Ishikawa (cell line): Measurements from ENCODE around the gene OCSTAMP.

Source experiments
- CEBPB ChIP-seq: IDR thresholded peaks from 2 replicates; pipeline ENCODE4 v1.6.1; 2012
- CREB1 ChIP-seq: IDR thresholded peaks from 2 replicates; pipeline ENCODE4 v1.6.1; 2012; ENCODE audit warnings: low read depth
- EGR1 ChIP-seq: IDR thresholded peaks from 2 replicates; pipeline ENCODE4 v1.6.1; 2012
- EP300 ChIP-seq: IDR thresholded peaks from 2 replicates; pipeline ENCODE4 v1.6.1; 2012; ENCODE audit warnings: borderline replicate concordance
- FOXM1 ChIP-seq: IDR thresholded peaks from 2 replicates; pipeline ENCODE4 v1.6.1; 2012; ENCODE audit warnings: low read depth, borderline replicate concordance
- NFIC ChIP-seq: IDR thresholded peaks from 2 replicates; pipeline ENCODE4 v1.6.1; 2012
- RAD21 ChIP-seq: IDR thresholded peaks from 2 replicates; pipeline ENCODE4 v1.6.1; 2012; ENCODE audit warnings: low read depth
- TAF1 ChIP-seq: IDR thresholded peaks from 2 replicates; pipeline ENCODE4 v1.6.1; 2012; ENCODE audit warnings: low read depth, mild to moderate bottlenecking
- TCF12 ChIP-seq: IDR thresholded peaks from 2 replicates; pipeline ENCODE4 v1.6.1; 2012; ENCODE audit warnings: low read depth
- TEAD4 ChIP-seq: IDR thresholded peaks from 2 replicates; pipeline ENCODE4 v1.6.1; 2012
- YY1 ChIP-seq: IDR thresholded peaks from 2 replicates; pipeline ENCODE4 v1.6.1; 2012; ENCODE audit warnings: low read depth
- ZBTB7A ChIP-seq: IDR thresholded peaks from 2 replicates; pipeline ENCODE4 v1.6.1; 2012; ENCODE audit warnings: low read depth
- TF ChIP-seq, protein P1 (sequence below): IDR thresholded peaks from 2 replicates; pipeline ENCODE4 v1.6.1; 2012
- TF ChIP-seq, protein P2 (sequence below): IDR thresholded peaks from 2 replicates; pipeline ENCODE4 v1.6.1; 2012; ENCODE audit warnings: low read depth, mild to moderate bottlenecking
- TF ChIP-seq, protein P3 (sequence below): IDR thresholded peaks from 2 replicates; pipeline ENCODE4 v1.6.1; 2012

The OCSTAMP gene

DNA sequence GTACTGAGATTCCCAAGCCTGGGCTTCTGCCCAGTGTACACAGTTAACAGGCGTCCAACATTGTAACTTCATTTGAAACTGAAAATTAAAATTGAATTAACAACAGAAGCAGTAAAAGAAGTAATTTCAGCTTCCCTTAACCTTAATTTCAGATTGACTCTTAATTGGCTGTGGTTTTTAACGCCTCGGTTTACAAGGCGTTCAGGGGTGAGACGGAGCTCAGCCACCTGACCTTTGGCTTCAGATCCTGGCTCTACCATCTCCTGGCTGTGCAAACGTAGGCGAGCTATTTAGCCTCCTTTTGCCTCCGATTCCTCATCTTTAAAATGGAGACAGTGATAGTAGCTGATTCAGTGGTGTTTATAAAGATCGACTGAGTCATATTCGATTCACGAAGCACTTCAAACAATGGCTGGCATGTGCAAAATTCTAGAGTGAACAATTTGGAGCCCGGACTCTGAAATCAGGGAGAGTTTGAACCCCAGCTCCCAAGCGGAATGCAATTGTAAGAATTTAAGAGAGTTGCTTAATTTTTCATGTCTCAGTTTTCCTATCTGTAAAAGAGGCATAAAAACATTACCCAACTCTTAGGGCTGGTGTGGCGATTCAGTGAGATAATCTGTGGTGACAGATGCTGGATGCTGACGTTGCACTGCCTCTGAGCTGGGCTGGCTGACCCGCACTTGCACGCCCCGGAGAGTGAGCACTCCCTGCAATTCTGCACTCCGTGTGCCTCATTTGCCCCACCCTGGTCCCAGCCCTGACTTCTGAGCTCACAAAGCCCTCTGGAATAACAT, 23.5 kb upstream of the OCSTAMP start:
- TF ChIP-seq, protein P1, sequence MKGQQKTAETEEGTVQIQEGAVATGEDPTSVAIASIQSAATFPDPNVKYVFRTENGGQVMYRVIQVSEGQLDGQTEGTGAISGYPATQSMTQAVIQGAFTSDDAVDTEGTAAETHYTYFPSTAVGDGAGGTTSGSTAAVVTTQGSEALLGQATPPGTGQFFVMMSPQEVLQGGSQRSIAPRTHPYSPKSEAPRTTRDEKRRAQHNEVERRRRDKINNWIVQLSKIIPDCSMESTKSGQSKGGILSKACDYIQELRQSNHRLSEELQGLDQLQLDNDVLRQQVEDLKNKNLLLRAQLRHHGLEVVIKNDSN = no peak
- no peak for TF ChIP-seq CEBPB
- no peak for TF ChIP-seq TEAD4

DNA sequence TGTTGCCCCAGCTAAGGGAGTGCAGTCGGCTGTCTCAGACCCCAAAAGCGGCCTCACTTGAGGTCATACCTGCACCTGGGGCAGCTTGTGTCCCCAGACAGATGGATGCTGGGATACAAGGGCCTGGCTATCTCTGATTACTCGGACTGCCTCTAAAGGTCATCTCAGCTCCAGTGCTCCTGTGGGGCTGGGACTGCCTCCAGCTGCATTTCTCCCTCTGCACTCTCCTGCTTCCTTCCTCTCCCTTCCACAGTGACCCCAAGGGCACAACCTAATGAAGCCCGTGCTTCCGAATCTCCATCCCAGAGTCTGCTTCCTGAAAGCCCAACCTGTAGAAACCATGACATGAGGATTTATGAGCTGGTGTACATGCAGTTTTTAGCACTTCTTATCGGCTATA, 22.8 kb upstream of the OCSTAMP start:
- TF ChIP-seq, protein P2, sequence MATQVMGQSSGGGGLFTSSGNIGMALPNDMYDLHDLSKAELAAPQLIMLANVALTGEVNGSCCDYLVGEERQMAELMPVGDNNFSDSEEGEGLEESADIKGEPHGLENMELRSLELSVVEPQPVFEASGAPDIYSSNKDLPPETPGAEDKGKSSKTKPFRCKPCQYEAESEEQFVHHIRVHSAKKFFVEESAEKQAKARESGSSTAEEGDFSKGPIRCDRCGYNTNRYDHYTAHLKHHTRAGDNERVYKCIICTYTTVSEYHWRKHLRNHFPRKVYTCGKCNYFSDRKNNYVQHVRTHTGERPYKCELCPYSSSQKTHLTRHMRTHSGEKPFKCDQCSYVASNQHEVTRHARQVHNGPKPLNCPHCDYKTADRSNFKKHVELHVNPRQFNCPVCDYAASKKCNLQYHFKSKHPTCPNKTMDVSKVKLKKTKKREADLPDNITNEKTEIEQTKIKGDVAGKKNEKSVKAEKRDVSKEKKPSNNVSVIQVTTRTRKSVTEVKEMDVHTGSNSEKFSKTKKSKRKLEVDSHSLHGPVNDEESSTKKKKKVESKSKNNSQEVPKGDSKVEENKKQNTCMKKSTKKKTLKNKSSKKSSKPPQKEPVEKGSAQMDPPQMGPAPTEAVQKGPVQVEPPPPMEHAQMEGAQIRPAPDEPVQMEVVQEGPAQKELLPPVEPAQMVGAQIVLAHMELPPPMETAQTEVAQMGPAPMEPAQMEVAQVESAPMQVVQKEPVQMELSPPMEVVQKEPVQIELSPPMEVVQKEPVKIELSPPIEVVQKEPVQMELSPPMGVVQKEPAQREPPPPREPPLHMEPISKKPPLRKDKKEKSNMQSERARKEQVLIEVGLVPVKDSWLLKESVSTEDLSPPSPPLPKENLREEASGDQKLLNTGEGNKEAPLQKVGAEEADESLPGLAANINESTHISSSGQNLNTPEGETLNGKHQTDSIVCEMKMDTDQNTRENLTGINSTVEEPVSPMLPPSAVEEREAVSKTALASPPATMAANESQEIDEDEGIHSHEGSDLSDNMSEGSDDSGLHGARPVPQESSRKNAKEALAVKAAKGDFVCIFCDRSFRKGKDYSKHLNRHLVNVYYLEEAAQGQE = no peak
- TF ChIP-seq CEBPB (no peak), TEAD4 (no peak), NFIC (no peak), RAD21 (no peak), TAF1 (no peak), TCF12 (no peak), CREB1 (no peak)
- TF ChIP-seq, protein P3, sequence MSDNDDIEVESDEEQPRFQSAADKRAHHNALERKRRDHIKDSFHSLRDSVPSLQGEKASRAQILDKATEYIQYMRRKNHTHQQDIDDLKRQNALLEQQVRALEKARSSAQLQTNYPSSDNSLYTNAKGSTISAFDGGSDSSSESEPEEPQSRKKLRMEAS = no peak

DNA sequence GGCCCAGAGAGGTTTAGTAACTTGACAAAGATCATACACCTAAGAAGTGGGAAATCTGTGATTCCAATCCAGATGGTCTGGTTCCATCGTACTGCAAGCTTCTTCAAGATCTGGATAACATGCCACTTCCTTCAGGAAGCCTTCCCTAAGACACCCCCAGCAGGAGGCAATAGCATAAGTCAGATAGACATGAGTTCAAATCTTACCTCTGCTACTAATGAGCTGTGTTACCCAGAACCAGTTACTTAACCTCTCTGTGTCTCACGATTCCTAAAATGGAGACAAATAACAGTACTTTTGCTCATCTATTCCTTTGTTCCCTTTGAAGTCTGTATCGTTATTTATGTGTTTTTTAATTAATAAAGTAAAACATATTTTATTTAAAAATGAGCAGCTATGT, 22.3 kb upstream of the OCSTAMP start:
- TF ChIP-seq TEAD4 = no peak
- no peak for TF ChIP-seq EP300
- TF ChIP-seq CREB1 = no peak
- no peak for TF ChIP-seq FOXM1
- no peak for TF ChIP-seq TCF12
- no peak for TF ChIP-seq YY1
- TF ChIP-seq EGR1 = no peak
- no peak for TF ChIP-seq CEBPB
- TF ChIP-seq, protein P2 = no peak
- TF ChIP-seq, protein P1 = no peak
- no peak for TF ChIP-seq TAF1
- TF ChIP-seq NFIC = no peak
- TF ChIP-seq, protein P3 = no peak
- no peak for TF ChIP-seq RAD21
- TF ChIP-seq ZBTB7A = no peak

DNA sequence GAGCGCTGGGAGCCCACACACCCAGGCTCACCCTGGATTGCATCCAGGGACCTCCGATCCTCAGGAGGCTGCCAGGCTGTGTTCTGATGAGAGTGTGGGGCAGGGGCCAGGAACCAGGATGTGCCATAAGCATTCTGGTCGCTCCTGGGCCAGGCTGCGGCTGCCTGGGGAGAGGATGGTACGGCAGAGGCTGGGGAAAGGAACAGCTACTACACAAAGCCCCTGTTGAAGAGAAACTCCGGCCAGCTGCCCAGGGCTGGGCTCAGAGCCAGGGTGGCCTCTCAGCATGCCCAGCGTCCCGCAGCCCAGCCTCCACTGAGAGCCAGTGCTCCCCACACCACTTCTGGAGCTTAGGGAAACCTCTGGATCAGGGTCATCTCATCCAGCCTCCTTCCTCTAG, 21.7 kb upstream of the OCSTAMP start:
- TF ChIP-seq FOXM1 = no peak
- no peak for TF ChIP-seq EP300
- no peak for TF ChIP-seq CREB1
- no peak for TF ChIP-seq RAD21
- no peak for TF ChIP-seq TAF1
- no peak for TF ChIP-seq ZBTB7A
- TF ChIP-seq TCF12 = no peak
- TF ChIP-seq, protein P1 = no peak
- no peak for TF ChIP-seq NFIC
- TF ChIP-seq EGR1 = no peak
- TF ChIP-seq, protein P3 = no peak
- no peak for TF ChIP-seq CEBPB
- TF ChIP-seq YY1 = no peak
- no peak for TF ChIP-seq TEAD4
- TF ChIP-seq, protein P2 = no peak
